ENCODE results near the gene QDPR. TPM values are rescaled to one million over a fixed set of nuclear protein-coding genes. Genes with fewer than 3 reads are reported as not detected.

Gene QDPR
- total RNA-seq, 4 donors from 2014 or later = 17.2 to 58.7 (median 35.5) TPM

- no peak for TF ChIP-seq CTCF (IDR thresholded peaks at IDR 0.05)
- ATAC-seq (ENCODE audit: low FRiP score) = no peak
- DNase-seq (ENCODE audit: low spot score) = no peak
These were observed 18.3 kb downstream of the QDPR start for GRCh38 chr4:17493619-17494018.

DNA sequence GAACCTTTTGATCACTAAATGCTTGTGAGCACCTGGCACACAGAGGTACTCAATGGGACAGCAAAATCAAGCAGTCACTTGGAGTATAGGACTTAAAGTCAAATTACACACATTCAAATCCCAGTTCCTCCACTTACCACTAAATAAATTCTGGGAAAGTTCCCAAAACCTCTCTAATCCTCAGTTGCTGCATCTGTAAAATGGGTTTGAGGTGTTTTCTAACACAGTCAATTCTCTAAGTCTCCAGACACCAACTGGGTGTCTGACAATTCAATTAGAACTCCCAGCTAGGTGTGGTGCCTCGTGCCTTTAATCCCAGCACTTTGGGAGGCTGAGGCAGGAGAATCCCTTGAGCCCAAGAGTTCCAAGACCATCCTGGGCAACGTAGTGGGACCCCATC, 19.0 kb downstream of the QDPR start:
- DNase-seq (ENCODE audit: low spot score) = no peak
- TF ChIP-seq CTCF (IDR thresholded peaks at IDR 0.05) = no peak
- ATAC-seq (ENCODE audit: low FRiP score) = no peak

DNA sequence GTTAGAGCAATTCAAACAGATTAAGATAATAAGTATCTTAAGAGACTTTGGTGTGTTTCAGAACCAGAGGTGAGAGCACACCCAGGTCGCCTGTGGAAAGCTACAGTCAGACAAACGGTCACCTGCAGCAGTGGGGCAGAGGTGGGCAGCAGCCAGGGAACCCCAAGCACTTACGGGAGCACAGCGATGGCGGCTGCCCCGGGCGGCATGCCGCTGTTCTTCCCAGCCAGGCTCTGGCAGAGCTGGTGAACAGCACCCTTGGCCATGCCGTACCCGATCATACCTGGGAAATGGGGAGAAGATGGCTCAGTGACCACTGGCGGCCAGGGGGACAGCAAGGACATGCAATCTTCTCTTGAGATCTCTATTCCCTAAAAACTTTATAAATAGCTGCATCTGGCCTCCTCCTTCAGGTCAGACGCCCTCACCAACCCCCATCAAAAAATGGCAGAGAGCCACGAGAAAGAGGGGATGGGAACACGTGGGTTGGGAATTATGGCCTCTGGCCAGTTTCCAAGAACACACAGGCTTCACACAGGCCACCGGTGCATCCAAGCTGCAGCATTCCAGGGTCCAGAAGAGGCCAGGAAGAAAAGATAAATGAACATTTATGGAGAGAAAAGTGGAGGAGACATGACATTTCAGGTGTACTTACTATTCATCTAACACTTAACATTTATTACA, 19.7 kb downstream of the QDPR start:
- no peak for DNase-seq (ENCODE audit: low spot score)
- ATAC-seq (ENCODE audit: low FRiP score) = no peak
- TF ChIP-seq CTCF (IDR thresholded peaks at IDR 0.05) = no peak

DNA sequence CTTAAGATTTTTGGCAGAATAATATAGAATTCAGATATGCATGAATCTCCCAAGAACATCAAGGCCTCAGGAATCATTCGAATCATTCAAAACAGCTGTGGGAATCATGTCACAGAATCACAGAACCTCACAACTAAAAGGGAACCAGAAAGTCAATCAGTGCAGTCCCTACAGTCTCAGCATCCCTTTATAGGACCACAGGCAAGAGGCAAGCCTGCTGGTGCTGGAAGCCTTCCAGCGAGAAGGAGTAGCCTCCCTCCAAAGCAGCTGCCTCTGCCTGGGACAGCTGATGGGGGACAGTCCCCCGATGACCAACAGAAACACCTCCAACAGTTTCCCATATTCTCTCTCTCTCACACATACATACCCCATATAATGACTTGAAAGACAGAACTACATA, 20.7 kb downstream of the QDPR start:
- no peak for TF ChIP-seq CTCF (IDR thresholded peaks at IDR 0.05)
- ATAC-seq (ENCODE audit: low FRiP score) (no peak), DNase-seq (ENCODE audit: low spot score) (no peak)

DNA sequence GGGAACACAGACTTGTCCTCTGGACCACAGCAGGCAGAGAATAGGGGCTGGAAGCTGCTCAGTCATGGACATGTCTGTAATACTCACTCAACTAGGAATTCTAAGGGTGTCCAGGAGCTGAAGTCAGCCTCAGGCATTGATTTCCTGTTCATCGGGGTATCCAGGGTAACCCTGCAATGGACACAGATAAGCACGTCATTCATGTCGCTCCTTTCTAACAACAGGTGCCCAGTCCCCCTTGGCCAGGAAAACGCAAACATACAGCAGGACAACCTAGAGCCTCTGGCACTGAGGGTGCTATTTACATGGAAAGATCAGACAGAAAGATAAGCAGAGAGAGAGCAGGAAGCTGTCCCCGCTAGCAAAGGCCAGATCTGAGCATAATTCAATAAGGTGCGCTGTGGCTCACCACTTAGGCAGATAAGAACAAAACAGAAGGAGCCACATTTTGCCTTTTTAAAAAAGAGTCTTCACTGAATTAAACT, 21.3 kb downstream of the QDPR start:
- ATAC-seq (ENCODE audit: low FRiP score) = no peak
- DNase-seq (ENCODE audit: low spot score) = no peak
- TF ChIP-seq CTCF (IDR thresholded peaks at IDR 0.05) = no peak

GRCh38 chr4:17489721-17490120, 22.2 kb downstream of the QDPR start:
- no peak for DNase-seq (ENCODE audit: low spot score)
- no peak for ATAC-seq (ENCODE audit: low FRiP score)
- no peak for TF ChIP-seq CTCF (IDR thresholded peaks at IDR 0.05)

DNA sequence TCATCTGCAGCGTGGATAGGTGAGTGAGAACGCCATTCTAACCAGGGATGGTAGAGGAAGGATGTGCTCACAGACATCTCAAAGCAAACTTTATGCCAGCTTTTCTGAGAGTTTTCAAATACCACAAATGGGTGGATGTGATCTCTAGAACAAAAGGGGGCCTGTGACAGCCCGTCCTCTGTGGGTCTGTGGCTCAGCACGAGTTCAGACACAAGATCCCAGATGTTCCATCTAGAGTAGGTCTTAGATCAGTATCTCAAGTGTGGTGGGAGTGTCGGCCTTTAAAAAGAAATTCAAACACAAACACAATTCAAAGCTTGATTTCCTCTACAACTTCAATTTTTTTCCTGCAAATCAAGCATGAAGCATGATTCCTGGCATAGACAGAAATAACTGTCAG, 22.8 kb downstream of the QDPR start:
- ATAC-seq (ENCODE audit: low FRiP score) = no peak
- DNase-seq (ENCODE audit: low spot score) = no peak
- no peak for TF ChIP-seq CTCF (IDR thresholded peaks at IDR 0.05)
